SKM-1 (cell line): ENCODE measurements around the gene SRRM2.

Experiments
- DNase-seq: peaks from one replicate; lab custom pipeline; 2025; ENCODE audit not compliant: unreplicated experiment; lab: John Stamatoyannopoulos, UW

SRRM2 gene

DNA sequence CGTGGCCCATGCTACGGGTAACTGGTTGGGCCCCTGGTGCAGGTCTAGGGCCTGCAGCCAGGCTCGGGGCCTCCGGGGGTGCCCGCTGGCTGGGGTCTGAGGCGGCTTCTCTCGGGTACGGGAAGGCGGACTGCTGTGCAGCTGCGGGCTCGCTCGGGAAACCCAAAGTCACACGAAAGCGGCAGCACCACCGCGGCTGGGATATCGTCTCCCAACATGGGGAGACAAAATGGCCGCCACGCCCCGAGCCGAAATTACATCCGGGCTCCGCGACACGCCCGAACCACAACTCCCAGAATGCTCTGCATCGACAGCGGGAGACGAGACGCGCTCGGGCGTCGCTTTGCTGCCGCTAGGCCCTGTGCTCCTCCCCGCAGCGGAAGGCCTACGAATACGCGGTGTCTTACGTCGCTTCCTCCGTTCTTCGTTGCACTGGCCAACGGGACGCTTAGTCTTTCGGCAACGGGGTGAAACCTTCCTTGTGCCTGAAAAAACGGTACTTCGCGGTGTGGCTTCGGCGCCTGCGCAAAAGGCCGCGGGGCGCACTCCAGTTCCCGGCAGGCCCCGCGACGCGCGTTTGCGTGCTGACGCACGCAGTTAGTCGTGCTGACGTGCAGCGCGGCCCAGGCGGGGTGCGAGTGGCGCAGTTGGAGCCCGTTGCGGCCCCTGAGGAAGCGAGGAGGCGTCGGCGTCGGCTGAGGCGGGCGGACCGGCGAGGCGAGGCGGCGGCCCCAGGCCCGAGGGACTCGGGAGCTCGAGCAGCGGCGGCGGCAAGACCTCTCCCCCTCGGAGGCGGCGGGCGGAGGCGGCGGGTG, at the start of gene SRRM2:
TSS of gene SRRM2 (plus strand) at position 604 of the 815 bp plus-strand sequence. CDS start 3,727 bp downstream, outside the sequence.
- peak; percentile 96 for DNase-seq

DNA sequence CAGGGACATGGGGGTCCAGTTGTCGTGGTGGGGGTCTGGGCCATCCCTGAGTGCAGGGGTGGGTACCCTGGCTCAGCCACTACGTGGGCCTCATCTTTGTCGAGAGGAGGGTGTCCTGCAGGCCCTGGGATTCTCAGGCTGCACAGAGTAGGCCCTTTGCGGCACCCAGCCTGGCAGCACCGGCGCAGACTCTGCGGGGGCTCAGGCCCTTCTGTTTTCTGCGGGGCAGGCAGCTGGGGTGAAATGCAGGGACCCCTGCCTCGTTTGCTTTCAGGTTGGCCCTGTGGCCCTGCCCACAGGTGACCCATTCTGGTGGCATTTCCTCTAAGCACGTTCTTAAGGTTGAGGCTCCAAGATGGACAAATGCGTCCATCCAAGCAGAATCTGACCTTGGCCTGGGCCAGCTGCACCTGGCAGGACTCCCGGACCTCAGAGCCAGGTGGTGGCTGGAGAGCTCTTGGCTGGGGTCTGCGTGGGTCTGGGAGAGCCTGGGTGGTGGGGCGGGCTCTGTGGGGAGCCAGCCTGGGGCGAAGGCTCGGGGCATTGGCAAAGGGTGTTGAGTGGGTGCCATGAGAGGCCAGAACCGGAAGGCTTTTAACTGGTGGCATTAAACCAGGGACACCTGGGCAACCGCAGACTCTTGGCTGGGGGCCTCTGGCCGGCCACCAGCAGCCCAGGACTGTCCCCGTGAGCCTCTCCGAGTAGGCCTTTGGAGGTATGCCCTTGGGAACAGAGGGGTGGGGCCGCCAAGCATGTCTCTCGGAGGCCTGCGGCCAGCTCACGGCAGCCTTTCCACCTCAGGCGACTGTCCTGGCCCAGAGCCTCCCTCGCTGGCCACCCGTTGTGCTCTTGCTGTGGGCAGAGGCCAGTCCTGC, 49.3 kb upstream of the SRRM2 start:
- no peak for DNase-seq

DNA sequence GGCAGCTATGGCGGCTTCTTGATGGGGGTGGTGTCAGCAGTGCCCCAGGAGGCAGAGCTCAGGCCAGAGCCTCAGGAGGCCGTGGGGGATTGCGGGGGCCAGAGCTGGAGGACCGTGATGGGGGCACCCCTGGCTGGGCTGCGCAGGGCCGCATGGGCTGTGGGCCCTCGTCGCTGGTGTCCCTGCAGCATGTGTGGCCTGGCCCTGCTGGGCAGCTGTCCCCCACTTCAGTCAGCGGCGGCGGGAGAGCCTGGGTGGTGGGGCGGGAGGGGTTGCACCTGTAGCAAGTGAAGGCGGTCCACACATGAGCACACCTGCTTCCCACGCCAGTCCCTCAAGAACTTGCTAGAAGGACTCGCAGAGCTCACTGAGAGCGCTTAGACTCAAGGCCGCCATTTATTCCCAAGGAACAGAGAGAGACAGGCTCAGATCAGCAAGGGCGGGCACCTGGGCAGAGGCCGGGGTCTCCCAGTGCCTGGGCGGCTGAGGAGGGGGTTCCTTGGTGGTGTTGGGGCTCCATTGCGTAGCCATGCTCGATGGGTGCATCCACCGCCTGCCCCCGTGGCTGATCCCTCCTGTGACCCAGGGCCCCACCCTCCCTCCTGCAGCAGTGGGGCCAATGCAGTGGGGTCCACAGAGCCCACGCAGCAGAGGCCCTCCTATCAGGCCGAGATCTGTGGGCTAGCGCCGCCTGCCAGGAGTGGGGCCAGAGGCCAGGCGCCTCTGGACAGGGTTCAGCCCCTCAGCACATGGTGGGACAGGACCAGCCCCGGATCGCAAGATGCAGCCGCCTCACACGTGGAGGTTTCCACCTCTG, 48.1 kb upstream of the SRRM2 start:
- no peak for DNase-seq

DNA sequence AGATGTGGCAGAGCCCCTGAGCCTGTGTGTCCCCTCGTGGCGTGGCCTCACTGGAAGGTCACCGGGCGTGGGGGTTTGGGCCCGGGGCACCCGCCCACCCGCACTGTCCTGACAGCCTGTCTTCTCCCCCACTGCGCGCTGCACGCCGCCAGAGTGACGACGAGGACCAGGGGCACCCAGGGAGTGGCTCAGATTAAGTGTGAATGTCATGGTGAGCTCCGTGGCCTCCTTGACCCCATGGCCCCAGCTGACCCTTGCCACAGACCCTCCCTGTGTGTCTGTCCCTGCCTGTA, 47.5 kb upstream of the SRRM2 start:
- DNase-seq, result no peak

DNA sequence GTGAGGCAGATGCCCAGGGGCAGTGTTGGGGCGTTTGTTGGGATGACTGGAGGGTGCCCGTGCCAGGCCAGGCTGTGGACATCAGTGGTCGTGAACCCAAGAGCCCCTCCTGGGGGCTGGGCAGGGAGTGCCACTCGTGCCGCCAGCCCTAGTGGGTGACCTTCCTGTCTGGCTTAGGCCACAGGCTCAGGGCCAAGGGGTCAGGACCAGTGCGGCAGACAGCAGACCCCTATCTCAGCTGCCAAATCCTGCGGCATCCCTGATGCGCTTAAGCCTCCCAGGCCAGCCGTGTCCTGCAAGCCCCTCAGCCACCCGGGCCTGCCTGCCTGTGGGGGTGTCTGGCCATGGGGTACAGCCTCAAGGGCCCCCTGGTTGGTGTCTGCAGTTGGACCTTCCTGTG, 47.1 kb upstream of the SRRM2 start:
- no peak for DNase-seq

DNA sequence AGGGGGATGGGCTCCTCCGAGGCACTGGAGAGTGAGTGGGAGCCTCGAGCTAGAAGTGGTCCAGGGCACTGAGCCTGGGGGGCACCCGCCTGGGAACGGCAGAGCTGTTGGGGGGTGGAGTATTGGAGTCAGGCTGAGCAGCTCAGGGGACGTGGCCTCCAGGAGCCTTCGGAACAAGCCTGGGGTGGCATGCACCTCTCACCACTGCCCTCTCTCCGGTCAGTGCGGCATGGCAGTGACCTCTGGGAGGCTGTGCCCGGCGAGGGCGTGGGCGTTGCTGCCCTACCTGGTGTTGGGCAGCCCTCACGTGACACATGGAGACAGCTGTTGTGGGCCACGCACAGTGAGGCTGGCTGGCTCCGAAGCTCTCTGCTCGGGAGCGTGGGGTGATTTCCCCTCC, 46.4 kb upstream of the SRRM2 start:
- DNase-seq, result no peak

DNA sequence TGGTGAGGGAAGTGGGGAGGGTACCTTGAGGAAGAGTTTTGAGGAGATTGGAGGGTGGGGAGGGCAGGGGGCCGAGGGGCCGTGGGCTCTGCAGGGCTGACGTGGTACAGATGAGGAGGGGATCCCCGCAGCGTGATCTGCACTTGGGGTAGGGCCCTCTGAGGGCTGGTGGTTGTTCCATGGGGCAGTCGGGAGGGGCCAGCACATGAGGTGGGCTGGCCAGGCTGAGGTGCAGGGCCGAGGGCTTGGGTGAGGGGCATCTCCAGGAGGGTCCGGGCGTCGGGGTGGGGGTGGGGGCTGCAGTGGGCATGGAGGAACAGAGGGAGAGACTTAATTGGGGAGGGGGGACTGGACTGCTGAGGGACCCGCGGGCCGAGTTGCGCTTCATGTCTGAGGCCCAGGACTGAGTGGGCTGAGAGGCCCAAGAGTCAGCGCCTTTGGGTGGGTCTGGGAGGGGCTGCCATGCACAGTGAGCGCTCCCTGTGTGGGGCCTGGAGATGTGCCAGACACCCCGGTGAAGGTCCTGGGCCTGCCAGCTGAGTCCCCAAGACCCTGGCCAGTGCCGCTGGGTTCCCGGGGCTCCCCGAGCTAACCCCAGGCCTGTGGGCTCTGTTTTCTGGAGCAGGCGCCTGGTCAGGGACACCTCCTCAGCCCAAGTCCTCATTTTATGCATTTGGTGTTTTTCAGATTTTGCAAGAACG, 45.7 kb upstream of the SRRM2 start:
- DNase-seq, result no peak

DNA sequence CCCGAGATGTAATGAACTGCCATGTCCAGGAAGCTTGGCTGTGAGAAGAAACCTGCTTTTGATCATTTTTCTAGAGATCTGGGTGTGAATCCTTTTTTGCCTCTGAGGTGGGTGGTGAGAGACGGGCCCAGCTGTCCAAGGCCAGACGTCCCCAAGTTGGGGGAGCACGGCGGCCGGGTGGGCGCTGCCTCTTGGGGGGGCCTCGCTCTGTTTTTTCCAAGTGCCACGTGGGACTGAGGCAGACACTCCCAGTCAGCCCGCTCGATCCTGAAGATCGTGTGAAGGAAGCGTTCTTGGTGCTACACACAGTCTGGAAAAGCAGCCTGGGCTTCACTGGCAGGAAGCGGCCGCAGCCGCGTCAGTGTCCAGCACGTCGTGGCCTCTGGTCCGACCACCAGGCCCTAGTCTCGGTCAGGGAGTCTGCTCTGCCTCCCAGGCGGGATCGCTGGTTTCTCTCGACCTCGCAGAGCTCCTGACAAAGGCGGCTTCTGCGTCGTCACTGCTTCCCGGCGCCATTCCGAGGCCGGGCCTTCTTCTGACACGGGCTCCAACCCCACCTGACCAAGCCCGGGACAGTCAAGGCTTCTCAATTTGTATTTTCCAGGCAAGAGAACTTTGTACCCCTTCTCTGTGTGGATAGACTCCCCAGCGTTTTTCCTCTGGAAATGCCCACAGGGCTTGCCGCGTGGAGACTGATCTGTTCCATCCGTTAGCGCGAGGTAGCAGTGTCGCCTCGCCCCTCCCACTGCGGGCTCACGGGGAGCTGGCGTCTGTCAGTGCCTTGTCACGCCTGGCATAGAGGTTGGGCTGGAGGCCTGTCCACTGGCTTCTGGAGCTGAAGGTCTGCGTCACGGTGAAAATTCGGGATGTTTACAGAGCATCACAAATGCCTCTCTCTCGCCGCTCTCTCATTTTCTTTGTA, 44.8 kb upstream of the SRRM2 start:
- DNase-seq, result no peak

DNA sequence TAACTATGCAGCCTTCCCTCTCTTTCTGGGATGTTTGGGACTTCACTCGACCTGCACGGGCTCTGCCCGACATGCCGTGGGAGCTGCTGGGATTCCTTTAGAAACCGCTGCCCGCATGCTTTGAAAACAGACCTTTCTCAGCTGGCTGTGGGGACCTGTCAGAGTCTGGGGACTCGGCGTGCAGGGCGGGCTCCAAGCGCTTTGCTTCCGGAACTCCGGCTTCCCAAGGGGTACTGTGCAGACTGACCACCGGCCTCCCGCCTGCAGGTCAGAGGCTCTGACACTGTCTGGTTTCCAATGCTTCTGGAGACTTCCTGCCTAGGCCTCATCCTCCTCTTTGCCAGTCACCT, 44.2 kb upstream of the SRRM2 start:
- DNase-seq, result no peak

DNA sequence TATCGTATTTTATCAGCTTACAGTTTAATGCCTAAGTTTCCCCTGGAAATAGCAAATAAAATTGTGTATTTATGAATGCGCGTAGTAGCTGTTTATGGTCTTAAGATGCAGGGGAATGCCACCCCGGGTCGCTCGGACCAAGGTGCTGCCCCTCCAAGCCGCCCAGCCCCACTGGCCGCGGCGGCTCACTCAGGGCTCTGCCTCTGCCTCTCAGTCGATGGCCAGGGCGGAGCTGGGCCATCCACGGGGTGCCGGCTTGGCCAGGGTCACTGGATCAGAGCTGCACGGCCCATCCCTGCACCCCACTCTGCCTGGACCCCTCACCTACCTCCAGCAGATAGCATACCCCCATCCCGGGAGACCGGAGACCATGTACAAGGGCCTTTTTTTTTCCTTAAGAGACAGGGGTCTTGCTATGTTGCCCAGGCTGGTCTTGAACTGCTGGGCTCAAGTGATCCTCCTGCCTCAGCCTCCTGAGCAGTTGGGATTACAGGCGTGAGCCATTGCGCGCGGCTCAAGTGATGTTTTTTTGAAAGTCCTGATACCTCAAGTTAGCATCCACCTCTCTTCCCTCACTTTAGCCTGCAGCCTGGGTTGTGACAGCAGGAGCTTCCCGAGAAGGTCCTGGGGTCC, 43.4 kb upstream of the SRRM2 start:
- DNase-seq, result no peak

DNA sequence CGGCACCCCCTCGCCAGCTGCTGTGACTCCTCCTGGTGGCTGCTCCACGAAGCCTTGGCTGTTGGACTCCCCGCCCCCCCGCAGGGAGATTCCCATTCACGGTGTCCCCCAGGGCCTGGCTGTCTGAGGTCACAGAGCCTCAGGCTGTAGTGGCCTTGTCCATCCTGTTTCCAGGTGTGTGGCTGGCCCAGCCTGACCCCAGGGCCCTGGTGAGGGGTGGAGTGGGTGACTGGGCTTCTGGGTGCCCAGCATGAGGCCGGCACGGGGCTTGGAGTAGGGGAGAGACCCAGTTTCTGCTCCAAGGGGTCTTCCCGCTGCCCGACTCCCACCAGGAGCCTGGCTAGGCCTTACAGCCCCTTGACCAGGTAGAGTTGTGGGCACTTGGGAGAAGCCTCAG, 42.9 kb upstream of the SRRM2 start:
- no peak for DNase-seq

DNA sequence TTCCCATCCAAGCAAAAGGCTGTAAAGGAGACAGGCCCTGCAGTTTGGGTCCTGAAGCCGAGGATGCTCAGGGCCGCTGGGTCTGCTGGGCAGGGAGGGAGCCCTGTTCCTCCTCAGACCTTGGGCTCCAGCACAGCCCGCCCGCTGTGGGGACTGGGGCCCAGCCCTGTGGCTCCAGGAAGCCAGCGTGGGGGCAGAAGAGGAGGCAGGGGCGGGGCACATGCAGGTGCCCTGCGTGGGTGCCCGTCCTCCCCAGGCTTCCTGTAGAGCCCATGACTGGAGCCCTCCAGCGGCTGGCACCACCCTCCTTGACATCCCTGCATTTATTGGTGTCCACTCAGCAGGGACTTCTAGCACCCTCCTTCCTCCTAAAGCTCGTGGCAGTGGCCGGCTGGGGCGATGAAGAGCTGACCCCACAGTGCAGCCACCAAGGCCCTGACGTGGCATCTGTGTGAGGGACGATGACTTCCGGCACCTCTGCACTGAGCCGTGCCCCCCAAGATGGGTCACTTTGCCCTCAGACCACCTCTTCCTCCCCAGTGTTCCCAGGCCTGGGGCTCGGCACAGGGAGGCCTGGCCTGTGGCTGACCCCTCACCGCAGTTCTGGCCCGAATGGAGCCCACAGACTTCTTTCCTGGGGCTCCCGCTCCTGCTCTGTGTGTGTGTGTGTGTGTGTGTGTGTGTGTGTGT, 42.3 kb upstream of the SRRM2 start:
- DNase-seq, result no peak

DNA sequence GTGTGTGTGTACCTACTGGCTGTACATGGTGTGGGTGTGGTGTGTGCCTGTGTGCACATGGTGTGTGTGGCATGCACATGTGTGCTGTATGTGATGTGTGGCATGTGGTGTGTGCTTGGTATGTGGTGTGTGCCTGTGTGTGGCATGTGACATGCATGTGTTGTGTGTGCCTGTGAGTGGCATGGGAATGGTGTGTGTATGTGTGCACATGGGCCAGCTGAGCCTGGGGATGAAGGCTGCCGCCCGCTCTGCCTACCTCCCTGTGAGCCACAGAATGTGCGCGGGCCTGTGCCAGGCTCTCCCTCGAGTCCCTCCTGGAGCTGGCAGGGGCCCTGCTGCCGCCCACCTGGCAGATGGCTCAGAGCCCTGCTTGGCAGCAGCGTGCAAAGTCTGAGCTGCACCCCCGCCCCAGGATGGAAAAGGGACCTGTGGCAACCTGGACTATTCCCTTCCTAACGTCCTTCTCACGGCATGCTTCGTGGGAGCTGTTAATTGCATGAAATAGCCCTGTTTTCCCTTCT, 41.7 kb upstream of the SRRM2 start:
- DNase-seq, result no peak

DNA sequence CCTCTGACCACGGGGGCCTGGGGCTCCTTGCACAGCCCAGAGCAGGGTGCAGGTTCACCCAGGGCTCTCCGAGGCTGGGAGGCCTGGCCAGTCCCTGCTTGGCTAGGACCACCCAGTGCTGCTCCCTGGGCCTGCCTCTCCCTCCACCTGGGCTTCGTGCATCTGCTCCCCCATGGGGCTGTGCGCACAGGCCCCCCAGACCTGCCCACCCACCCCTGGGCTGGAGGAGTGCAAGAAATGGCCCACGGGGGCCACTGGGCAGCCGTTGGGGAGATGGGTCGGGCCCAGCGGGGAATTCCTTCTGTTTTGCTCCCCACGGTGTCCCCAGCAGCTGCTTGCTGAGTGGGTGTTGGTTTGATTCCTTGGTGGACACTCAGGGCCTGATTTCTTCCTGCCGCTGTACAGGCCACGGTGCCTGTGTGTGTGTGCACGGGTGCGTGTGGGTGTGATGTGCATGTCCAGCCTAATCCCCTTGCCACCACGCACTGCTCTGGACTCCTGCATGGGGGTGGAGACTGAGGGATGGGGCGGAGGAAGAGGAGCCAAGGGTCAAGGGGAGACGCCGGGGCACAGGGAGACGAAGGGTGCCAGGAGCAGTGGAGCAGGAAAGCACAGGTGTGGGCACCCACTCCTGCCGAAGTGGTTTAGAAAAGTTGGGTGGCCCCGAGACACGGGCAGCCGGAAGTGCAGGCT, 40.9 kb upstream of the SRRM2 start:
- DNase-seq, result no peak

DNA sequence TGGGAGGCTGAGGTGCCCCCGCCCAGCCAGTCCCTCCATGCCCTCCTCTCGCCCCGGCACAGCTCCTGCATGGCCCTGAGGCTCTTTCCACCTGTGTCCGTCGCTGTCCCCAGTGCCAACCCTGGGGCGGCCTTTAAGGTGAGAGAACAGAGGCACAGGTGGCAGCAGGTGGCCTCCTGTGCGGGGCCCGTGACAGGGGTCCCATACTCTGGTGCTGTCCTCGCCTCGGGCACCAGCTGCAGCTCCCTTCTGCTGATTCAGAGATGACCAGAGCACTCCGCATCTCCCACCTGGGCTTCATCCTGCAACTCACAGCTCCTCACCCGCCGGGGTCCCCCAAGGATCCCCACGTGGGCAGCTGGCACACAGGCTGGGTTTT, 40.4 kb upstream of the SRRM2 start:
- DNase-seq, result no peak

DNA sequence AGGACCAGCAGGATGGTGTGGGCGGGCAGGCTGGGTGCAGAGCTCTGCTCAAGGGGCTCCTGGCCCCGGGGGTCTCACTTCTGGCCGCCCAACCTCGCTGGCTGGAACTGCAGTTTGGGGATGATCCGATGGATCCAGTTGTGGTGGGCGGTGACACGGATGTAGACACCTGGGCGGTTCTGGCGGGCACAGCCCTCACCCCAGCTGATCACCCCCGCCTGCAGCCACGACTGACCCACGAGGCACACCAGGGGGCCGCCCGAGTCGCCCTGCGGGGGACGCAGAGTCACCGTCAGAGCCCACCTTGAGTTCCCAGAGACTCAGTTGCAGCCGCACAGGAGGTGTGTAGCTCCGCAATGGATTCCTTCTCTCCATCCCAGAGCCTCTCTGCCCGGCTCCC, 39.9 kb upstream of the SRRM2 start:
- DNase-seq, result no peak

DNA sequence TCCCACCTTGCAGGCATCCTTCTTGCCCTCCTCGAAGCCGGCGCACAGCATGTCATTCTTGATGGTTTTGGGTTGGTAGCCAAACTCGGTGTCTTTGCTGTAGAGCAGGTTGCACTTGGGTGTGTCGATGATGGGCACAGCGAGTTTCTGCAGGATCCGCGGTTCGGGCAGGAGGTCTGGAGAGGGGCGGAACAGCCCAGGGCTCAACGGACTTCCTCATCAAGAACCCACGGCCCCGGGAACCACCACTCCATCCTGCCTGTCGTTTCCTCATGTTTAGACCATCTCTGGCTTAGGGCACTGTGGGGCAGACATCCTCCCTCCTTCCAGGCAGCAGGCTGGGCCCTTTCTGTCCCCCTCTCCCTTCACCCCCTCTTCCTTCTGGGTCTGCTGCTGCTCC, 38.9 kb upstream of the SRRM2 start:
- DNase-seq, result no peak
